Gastrocnemius medialis (tissue), 4 donors: ENCODE measurements around the gene KRT12.

Experiments used
- CTCF ChIP-seq, 5 experiments: fragments of 450-650 bp in 3 of 5; fragments of 200-600 bp in 2 of 5; sonication (generic) in 2 of 5; IDR thresholded peaks in 4 of 5; conservative IDR thresholded peaks in 1 of 5; 1 replicate in 4 of 5; 2 replicates in 1 of 5; pipeline ENCODE4 v1.5.1; 2016 to 2019; ENCODE audit warnings: antibody characterized with exemption in 5 of 5, mild to moderate bottlenecking in 3 of 5, moderate library complexity in 3 of 5
- POLR2A ChIP-seq, 2 donors: fragments of 450-650 bp; IDR thresholded peaks; one replicate each; pipeline ENCODE4 v1.6.1; 2017; ENCODE audit warnings: antibody characterized with exemption in 2 of 2, mild to moderate bottlenecking in 2 of 2, moderate library complexity in 2 of 2

- TF ChIP-seq CTCF (IDR thresholded peaks at IDR 0.05 in 4 of 5, conservative IDR thresholded peaks at IDR 0.05 in 1 of 5) (no peak), POLR2A (IDR thresholded peaks at IDR 0.05) (no peak)
Measured at GRCh38 chr17:40871316-40871715, 4.3 kb upstream of the KRT12 start.
